SHP77 treated with DMSO at 0.1 percent for 48 hours (cell line): Measurements from ENCODE around the gene C5orf47.

Experiments used
- DNase-seq: peaks from one replicate; lab custom pipeline; 2025; lab: John Stamatoyannopoulos, UW

Gene C5orf47

DNA sequence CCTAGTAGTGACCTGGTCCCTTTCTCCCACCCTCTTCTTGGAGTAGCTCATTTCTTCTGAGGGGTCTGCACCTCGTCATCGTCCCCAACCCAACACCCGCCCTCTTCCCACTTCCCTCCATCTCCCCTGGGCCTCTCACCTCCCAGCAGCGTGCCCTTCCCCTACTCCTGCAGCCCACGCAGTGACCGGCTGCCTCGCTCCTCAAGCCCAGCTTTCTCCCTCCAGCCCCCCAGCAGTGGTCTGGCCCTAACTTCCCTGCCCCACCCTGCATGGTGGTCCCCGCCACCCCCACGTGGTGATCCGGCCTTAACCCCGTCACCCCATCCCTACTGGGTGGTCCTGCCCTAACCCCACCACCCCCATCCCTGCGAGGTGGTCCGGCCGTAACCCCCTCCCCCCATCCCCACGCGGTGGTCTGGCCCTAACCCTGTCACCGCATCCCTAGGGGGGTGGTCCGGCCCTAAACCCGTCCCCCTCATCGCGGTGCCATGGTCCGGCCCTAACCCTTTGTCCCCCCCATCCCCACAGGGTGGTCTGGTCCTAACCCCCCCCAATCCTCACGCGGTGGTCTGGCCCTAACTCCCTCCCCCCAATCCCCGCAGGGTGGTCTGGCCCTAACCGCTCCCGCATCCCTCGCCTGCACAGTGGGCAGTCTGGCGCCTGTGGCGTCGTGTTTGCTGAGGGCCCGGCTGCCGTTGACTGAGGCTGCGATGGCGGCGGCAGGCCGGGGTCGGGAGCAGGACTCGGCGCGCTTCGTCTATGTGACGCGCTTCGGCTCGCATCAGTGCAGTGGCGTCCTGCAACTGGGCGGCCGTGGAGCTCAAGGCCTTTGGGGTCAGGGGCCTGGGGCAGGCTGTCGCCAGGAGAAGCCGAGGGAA, at the start of gene C5orf47:
Gene C5orf47 (plus strand): TSS at position 617 of the 878 bp plus-strand sequence. CDS start 94 bp downstream, at position 711.
- no peak for DNase-seq

GRCh38 chr5:173940269-173940668, 48.7 kb upstream of the C5orf47 start:
- DNase-seq = no peak

- DNase-seq = no peak
Measured at GRCh38 chr5:173941102-173941501, 47.9 kb upstream of the C5orf47 start.

DNA sequence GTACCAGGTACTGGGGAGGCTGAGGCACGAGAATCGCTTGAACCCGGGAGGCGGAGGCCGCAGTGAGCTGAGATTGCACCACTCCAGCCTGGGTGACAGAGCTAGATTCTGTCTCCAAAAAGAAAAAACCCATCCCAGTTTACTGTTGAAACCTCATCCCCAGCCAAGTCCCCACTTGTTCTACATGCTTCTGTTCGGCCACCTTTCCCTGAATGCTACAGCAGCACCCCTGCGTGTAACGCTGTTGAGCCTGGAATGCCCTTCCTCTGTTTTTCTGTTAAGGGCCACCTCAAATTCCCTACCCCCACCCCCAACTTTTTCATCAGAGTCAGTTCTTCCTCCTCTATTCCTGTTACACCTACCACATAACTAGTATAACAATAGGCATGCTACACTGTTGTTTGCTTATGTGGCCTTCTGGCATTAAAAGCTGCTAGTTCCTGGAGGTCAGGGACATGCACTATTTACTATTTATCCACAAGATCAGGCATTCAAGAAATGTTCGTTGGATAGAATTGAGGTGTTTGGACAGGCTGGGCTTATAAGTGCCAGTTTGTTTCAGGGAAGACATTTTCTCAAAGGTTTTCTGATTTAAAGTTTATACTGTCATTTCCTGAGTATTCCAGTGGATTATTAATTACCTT, 47.1 kb upstream of the C5orf47 start:
- no peak for DNase-seq

DNA sequence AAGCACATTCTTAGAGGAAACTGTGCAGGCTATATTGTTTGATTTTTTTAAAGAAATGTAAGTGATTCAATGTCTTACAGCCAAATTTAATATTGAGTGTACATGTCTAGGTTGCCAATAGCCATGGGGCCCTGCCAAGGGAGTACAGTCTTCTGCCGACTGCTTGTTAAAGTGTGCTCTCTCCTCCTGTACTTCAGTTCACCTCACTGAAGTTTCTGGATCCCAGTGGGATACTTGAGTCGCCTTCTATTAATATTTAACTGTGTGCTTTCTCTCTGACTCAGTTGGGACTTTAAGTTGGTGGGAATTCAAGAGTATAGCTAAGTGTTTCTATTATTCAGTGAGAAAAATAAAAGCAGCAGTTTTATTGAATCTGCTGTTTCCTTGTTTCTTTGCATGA, 44.5 kb upstream of the C5orf47 start:
- no peak for DNase-seq

GRCh38 chr5:173945160-173945559, 43.8 kb upstream of the C5orf47 start:
- DNase-seq = no peak

DNA sequence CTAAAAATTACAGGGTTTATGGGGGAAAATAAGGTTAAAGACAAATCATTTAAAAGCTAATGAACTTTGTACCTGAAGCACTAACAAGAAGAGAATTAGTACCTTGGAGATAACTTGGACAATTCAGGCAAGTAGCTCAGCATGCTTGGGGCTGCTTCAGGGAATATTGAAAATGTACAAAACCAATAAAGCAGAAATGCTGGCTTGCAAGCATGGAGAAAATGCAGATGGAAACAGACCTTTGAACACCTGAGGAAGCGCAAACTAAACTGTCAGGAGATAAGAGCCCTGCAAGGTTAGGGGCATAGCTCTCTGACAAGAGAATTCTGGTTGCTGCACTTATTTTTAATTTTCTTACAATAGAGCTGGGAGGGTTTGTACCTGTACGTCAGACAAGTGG, 42.6 kb upstream of the C5orf47 start:
- no peak for DNase-seq

DNA sequence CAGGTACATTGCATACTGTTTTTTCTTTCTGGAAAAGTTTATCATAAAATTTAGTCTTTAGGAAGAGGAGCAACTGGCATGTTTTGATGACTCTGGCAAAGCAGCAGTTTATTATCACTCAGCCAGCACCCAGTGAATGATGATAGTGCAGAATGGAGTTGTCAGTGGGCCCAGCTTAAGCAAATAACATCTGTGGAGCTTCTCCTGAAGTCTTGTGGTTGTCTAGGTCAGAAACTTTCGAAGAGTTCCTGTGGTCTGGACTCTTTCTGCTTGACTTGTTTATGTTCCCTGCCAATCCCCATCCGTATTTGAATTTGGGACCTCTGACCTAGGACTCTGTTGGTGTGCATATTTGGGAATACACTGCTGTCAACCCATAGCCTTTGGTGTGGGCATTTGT, 38.1 kb upstream of the C5orf47 start:
- no peak for DNase-seq

DNA sequence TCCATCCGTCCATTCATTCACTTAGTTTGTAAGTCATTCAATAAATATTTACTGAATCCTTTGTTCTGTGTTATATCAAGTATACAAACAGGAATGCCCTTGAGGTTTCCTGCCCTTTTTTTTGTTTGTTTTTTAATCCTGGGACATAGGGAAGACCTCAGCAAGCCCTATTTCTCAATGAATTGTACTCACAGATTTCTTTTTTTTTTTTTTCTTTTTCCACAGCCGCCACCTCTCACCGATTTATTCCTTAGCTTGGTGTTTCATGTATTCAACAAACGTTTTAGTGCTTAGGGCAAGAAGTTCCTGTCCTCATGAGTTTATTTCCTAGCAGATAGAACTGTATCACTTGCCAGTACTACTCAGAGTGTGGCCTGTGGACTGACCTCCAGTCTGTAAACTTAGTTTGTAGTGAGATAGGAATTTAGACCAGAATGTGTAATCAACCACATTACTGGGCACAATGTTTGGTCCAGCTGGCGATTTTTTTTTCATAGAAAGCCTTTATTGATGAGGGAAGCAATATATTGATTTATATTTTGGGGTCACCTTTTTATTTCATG, 35.4 kb upstream of the C5orf47 start:
- no peak for DNase-seq

GRCh38 chr5:173954671-173955521, 34.1 kb upstream of the C5orf47 start:
- DNase-seq = no peak

GRCh38 chr5:173960986-173961385, 28.0 kb upstream of the C5orf47 start:
- DNase-seq = no peak

DNA sequence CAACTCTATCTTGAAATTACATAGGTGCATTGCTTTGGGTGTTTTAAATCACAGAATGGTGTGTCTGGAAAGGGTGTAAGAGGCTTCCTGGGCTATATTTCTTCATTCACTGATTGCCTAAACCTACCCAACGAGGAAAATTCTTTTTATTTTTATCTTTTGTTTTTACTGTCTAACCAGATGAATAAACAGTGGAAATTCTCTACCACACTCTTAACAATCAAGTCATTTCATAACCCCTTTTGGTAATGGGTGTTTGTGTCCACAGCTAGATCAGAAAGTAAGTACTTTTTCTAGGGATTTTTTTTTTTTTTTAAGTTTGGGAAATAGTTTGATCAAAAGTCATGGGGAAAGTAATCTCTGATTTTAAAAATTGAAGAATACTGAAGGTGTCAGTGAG, 27.6 kb upstream of the C5orf47 start:
- no peak for DNase-seq

- DNase-seq = no peak
Measured at GRCh38 chr5:173962436-173962972, 26.5 kb upstream of the C5orf47 start.

DNA sequence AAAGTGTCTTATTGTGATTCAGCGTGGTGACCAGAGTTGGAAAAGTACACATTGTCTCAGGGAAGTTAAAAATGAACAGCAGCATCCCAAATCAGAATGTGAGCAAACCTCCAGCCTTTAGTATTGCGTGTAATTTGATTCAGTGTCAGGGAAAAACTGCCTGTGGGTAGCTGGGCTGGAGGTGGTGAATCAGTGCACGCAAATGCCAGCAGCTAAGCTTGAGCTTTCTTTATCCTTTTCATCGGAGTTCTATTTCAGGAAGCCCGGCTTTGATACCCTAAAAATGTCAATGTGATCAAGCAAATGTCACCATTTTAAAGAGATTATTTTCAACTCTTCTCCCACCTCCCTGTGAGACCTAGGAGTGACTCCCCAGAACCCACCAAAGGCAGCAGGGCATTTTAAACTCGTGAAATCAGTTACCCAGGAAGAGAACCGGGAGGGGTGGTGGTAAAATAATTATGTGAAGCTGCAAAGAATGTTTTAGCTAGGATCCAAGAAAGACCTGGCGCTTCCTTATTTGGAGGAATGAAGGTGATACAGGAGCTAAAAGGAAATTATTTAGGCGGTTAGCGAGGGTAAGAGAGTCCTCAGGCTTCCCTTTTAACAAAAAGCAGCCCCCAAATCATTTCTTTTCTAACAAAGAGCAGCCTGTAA, 25.7 kb upstream of the C5orf47 start:
- no peak for DNase-seq

GRCh38 chr5:173963867-173964441, 25.0 kb upstream of the C5orf47 start:
- DNase-seq = no peak

- no peak for DNase-seq
Measured at GRCh38 chr5:173964506-173964905, 24.5 kb upstream of the C5orf47 start.

DNA sequence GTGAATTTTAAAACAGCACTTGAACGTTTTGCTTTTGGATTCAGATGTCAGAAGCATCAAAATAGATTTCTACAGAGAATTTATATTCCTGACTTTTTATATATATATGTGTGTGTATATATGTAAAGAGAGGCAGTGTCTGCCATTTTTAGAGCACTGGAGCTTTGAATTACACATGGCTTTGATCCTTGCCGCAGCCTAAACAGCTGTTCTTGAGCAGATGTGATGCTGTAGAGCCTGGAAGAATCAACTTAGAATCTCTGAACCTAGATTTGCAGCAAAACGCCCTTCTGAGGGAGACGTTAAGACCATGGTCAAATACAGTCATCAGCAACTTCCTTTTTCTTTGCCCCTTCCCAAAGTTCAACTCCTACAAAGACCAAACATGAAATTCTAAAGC, 21.7 kb upstream of the C5orf47 start:
- DNase-seq = no peak

DNA sequence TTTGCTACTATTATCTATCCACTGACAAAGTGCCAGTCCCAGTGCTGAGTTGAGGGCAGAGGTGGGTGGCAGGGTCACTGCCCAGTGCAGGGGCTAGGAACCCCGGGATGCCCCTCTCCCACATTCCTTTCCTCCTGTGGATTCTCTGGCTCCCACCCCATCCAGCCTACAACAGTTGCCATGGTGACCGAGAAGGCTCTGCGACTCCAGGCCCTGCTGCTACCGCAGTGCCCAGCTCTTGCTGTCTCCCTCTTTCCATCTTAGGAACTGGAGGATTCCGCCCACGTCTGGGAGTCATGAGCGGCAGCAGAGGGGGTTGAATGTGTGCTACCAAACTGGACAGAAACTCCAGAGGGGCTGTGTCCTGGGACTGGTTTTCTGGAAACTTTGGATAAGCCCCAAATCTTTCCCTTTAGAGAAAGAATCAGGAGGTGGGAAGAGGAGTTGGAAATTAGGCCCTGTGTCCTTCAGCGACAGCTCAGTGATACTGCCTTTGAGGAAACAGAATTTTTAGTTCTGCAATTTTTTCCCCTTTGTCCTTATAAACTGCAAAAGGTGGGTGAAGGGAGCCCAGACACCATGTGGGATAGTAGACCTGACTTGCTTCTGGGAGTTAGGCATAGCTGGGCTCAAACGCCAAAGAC, 20.7 kb upstream of the C5orf47 start:
- DNase-seq = no peak

GRCh38 chr5:173969167-173970049, 19.6 kb upstream of the C5orf47 start:
- DNase-seq = no peak
